ENCODE data around the gene SFTPB. TPM values are rescaled to one million over a fixed set of nuclear protein-coding genes. Genes with fewer than 3 reads are reported as not detected.
"Not testable (repeated sequence)": the region's sequence is repeated elsewhere in the genome, so short reads cannot be mapped to it uniquely, and the experiment has no call there.

SFTPB gene
- total and polyA plus RNA-seq, 4 donors = 1.7 to 8.1 (median 2.3) TPM; not detected in 1

- H3K4me3 ChIP-seq (ENCODE audit: low read length in 2 of 2) = no peak overlapping the region
- no peaks in the 10 kb centered on the region for H3K27me3 ChIP-seq (ENCODE audit: control insufficient read depth in 1 of 2, insufficient read depth in 2 of 2, low read length in 1 of 2)
- ATAC-seq (ENCODE audit: low FRiP score) (no peak), DNase-seq (peak; percentile 8 to 11)
- intact Hi-C loops (cut with DNase I) = no loop called here
- H3K4me1 ChIP-seq (ENCODE audit: control insufficient read depth in 1 of 2, insufficient read depth in 2 of 2, low read length in 2 of 2) = no peaks in the 10 kb centered on the region
- H3K27ac ChIP-seq (ENCODE audit: low read depth in 1 of 2, low read length in 2 of 2) = no peak overlapping the region
- WGBS, 2 donors = 96 to 100% methylated on average over 2 of the region's 2 CpGs
- no peaks in the 10 kb centered on the region for H3K9me3 ChIP-seq (ENCODE audit: control insufficient read depth, low read length)
- no peaks in the 10 kb centered on the region for H3K36me3 ChIP-seq (ENCODE audit: control insufficient read depth in 1 of 2, insufficient read depth in 2 of 2, low read length in 1 of 2)
Observed at GRCh38 chr2:85674417-85674816, 6.4 kb upstream of the SFTPB start.

- Histone ChIP-seq H3K27me3 (ENCODE audit: control insufficient read depth in 1 of 2, insufficient read depth in 2 of 2, low read length in 1 of 2) (no peaks in the 10 kb centered on the region), H3K36me3 (ENCODE audit: control insufficient read depth in 1 of 2, insufficient read depth in 2 of 2, low read length in 1 of 2) (no peaks in the 10 kb centered on the region), H3K9me3 (ENCODE audit: control insufficient read depth, low read length) (no peaks in the 10 kb centered on the region), H3K4me1 (ENCODE audit: control insufficient read depth in 1 of 2, insufficient read depth in 2 of 2, low read length in 2 of 2) (no peaks in the 10 kb centered on the region), H3K27ac (ENCODE audit: low read depth in 1 of 2, low read length in 2 of 2) (no peak overlapping the region), H3K4me3 (ENCODE audit: low read length in 2 of 2) (no peak overlapping the region)
- intact Hi-C loops (cut with DNase I) = no loop called here
- DNase-seq (peak in 1 of 2 donors; percentile 33), ATAC-seq (ENCODE audit: low FRiP score) (no peak)
- 66 to 77% methylated on average over 11 of the region's 11 CpGs for WGBS, 2 donors
Observed at GRCh38 chr2:85673716-85674375, 5.8 kb upstream of the SFTPB start.

- Histone ChIP-seq H3K27me3 (ENCODE audit: control insufficient read depth in 1 of 2, insufficient read depth in 2 of 2, low read length in 1 of 2) (no peaks in the 10 kb centered on the region), H3K9me3 (ENCODE audit: control insufficient read depth, low read length) (no peaks in the 10 kb centered on the region), H3K4me3 (ENCODE audit: low read length in 2 of 2) (no peak overlapping the region), H3K27ac (ENCODE audit: low read depth in 1 of 2, low read length in 2 of 2) (no peak overlapping the region), H3K36me3 (ENCODE audit: control insufficient read depth in 1 of 2, insufficient read depth in 2 of 2, low read length in 1 of 2) (no peaks in the 10 kb centered on the region), H3K4me1 (ENCODE audit: control insufficient read depth in 1 of 2, insufficient read depth in 2 of 2, low read length in 2 of 2) (no peaks in the 10 kb centered on the region)
- peak in 1 of 2 donors; percentile 14 for DNase-seq
- intact Hi-C loops (cut with DNase I) = no loop called here
- 52 to 63% methylated on average over 9 of the region's 9 CpGs for WGBS, 2 donors
- no peak for ATAC-seq (ENCODE audit: low FRiP score)
Observed at GRCh38 chr2:85672456-85672855, 4.5 kb upstream of the SFTPB start.

GRCh38 chr2:85670416-85670815 is 2.4 kb upstream of the SFTPB start:
- H3K4me3 ChIP-seq (ENCODE audit: low read length in 2 of 2); H3K27ac ChIP-seq (ENCODE audit: low read depth in 1 of 2, low read length in 2 of 2); H3K27me3 ChIP-seq (ENCODE audit: control insufficient read depth in 1 of 2, insufficient read depth in 2 of 2, low read length in 1 of 2); H3K36me3 ChIP-seq (ENCODE audit: control insufficient read depth in 1 of 2, insufficient read depth in 2 of 2, low read length in 1 of 2); H3K9me3 ChIP-seq (ENCODE audit: control insufficient read depth, low read length); intact Hi-C loops (cut with DNase I); ATAC-seq (ENCODE audit: low FRiP score); H3K4me1 ChIP-seq (ENCODE audit: control insufficient read depth in 1 of 2, insufficient read depth in 2 of 2, low read length in 2 of 2): not testable (repeated sequence)
- DNase-seq = peak; percentile 4 to 49
- WGBS, 2 donors = 92 to 93% methylated on average over 13 of the region's 13 CpGs

GRCh38 chr2:85669549-85669948 is 1.6 kb upstream of the SFTPB start:
- Histone ChIP-seq H3K27ac (ENCODE audit: low read depth in 1 of 2, low read length in 2 of 2) (no peak overlapping the region), H3K27me3 (ENCODE audit: control insufficient read depth in 1 of 2, insufficient read depth in 2 of 2, low read length in 1 of 2) (no peaks in the 10 kb centered on the region), H3K9me3 (ENCODE audit: control insufficient read depth, low read length) (no peaks in the 10 kb centered on the region), H3K4me1 (ENCODE audit: control insufficient read depth in 1 of 2, insufficient read depth in 2 of 2, low read length in 2 of 2) (no peaks in the 10 kb centered on the region), H3K4me3 (ENCODE audit: low read length in 2 of 2) (no peak overlapping the region), H3K36me3 (ENCODE audit: control insufficient read depth in 1 of 2, insufficient read depth in 2 of 2, low read length in 1 of 2) (no peaks in the 10 kb centered on the region)
- DNase-seq = peak; percentile 10 to 42
- intact Hi-C loops (cut with DNase I) = no loop called here
- WGBS, 2 donors = 72 to 89% methylated on average over 5 of the region's 5 CpGs
- no peak for ATAC-seq (ENCODE audit: low FRiP score)

- WGBS, 2 donors = 74 to 81% methylated on average over 3 of the region's 3 CpGs
- Histone ChIP-seq H3K4me1 (ENCODE audit: control insufficient read depth in 1 of 2, insufficient read depth in 2 of 2, low read length in 2 of 2) (no peaks in the 10 kb centered on the region), H3K9me3 (ENCODE audit: control insufficient read depth, low read length) (no peaks in the 10 kb centered on the region), H3K4me3 (ENCODE audit: low read length in 2 of 2) (no peak overlapping the region), H3K27ac (ENCODE audit: low read depth in 1 of 2, low read length in 2 of 2) (no peak overlapping the region), H3K27me3 (ENCODE audit: control insufficient read depth in 1 of 2, insufficient read depth in 2 of 2, low read length in 1 of 2) (no peaks in the 10 kb centered on the region), H3K36me3 (ENCODE audit: control insufficient read depth in 1 of 2, insufficient read depth in 2 of 2, low read length in 1 of 2) (no peaks in the 10 kb centered on the region)
- DNase-seq = no peak
- intact Hi-C loops (cut with DNase I) = no loop called here
- ATAC-seq (ENCODE audit: low FRiP score) = no peak
Observed at GRCh38 chr2:85668857-85669142, 801 bp upstream of the SFTPB start.

GRCh38 chr2:85667561-85668008 is 414 bp downstream of the SFTPB start:
- ATAC-seq (ENCODE audit: low FRiP score) (no peak), DNase-seq (peak in 1 of 2 donors; percentile 5)
- Histone ChIP-seq H3K4me1 (ENCODE audit: control insufficient read depth in 1 of 2, insufficient read depth in 2 of 2, low read length in 2 of 2) (no peaks in the 10 kb centered on the region), H3K27ac (ENCODE audit: low read depth in 1 of 2, low read length in 2 of 2) (no peak overlapping the region), H3K36me3 (ENCODE audit: control insufficient read depth in 1 of 2, insufficient read depth in 2 of 2, low read length in 1 of 2) (no peaks in the 10 kb centered on the region), H3K9me3 (ENCODE audit: control insufficient read depth, low read length) (no peaks in the 10 kb centered on the region), H3K27me3 (ENCODE audit: control insufficient read depth in 1 of 2, insufficient read depth in 2 of 2, low read length in 1 of 2) (no peaks in the 10 kb centered on the region), H3K4me3 (ENCODE audit: low read length in 2 of 2) (no peak overlapping the region)
- WGBS, 2 donors = 87 to 89% methylated on average over 3 of the region's 3 CpGs
- intact Hi-C loops (cut with DNase I) = no loop called here

DNA sequence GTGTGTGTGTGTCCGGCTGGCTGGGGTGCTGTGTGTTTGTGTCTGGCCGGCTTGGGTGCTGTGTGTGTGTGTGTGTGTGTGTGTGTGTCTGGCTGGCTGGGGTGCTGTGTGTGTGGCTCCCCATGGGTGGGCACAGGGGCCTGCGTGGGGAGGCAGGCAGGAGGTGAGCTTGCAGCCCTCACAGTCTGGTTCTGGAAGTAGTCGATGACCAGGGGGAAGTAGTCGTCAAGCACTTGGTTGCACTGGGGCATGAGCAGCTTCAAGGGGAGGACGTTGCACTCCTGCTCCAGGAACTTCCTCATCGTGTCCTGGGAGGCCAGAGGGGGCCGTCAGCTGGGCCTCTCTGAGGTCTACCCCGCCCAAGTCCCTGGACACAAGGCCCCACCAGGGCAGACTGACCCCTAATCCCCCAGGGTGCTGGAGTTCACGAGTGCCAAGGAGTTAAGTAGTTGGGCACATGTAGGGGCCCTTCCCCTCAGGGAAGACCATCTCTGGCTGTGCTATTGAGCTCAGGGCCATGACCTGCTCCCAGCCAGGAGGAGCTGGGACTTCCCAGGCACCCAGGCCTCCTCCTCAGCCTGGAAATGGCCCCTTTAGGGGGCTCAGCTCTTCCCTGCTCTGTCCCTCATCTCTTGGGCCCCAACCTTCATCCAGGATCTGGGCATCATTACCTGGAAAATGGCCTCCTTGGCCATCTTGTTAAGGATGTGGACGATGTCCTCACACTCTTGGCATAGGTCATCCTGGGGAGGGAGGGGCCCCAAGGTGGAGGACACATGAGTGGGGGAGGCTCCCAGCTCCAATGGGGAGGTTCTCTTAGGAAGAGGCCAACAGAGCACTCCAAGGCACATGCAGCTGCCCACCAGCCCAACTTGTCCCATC is 1.3 kb downstream of the SFTPB start:
- H3K4me3 ChIP-seq (ENCODE audit: low read length in 2 of 2) = no peak overlapping the region

GRCh38 chr2:85666016-85666415 is 2.0 kb downstream of the SFTPB start:
- ATAC-seq (ENCODE audit: low FRiP score) (no peak), DNase-seq (no peak)
- intact Hi-C loops (cut with DNase I) = no loop called here
- Histone ChIP-seq H3K4me3 (ENCODE audit: low read length in 2 of 2) (no peak overlapping the region), H3K27me3 (ENCODE audit: control insufficient read depth in 1 of 2, insufficient read depth in 2 of 2, low read length in 1 of 2) (no peaks in the 10 kb centered on the region), H3K4me1 (ENCODE audit: control insufficient read depth in 1 of 2, insufficient read depth in 2 of 2, low read length in 2 of 2) (no peaks in the 10 kb centered on the region), H3K27ac (ENCODE audit: low read depth in 1 of 2, low read length in 2 of 2) (no peak overlapping the region), H3K36me3 (ENCODE audit: control insufficient read depth in 1 of 2, insufficient read depth in 2 of 2, low read length in 1 of 2) (no peaks in the 10 kb centered on the region), H3K9me3 (ENCODE audit: control insufficient read depth, low read length) (no peaks in the 10 kb centered on the region)
- WGBS, 2 donors = 92 to 94% methylated on average over 6 of the region's 6 CpGs

More for the DNA sequence above, 1.3 kb downstream of the SFTPB start:
- Histone ChIP-seq H3K9me3 (ENCODE audit: control insufficient read depth, low read length) (no peaks in the 10 kb centered on the region), H3K27ac (ENCODE audit: low read depth in 1 of 2, low read length in 2 of 2) (no peak overlapping the region), H3K36me3 (ENCODE audit: control insufficient read depth in 1 of 2, insufficient read depth in 2 of 2, low read length in 1 of 2) (no peaks in the 10 kb centered on the region), H3K27me3 (ENCODE audit: control insufficient read depth in 1 of 2, insufficient read depth in 2 of 2, low read length in 1 of 2) (no peaks in the 10 kb centered on the region), H3K4me1 (ENCODE audit: control insufficient read depth in 1 of 2, insufficient read depth in 2 of 2, low read length in 2 of 2) (no peaks in the 10 kb centered on the region)
- DNase-seq (peak in 1 of 2 donors; percentile 71), ATAC-seq (ENCODE audit: low FRiP score) (no peak)
- intact Hi-C loops (cut with DNase I) = no loop called here
- 87 to 90% methylated on average over 11 of the region's 11 CpGs for WGBS, 2 donors

Measured in aorta (tissue), 5 donors.